ENCODE measurements around the gene MMRN1. TPM values are rescaled to one million over a fixed set of nuclear protein-coding genes. Genes with fewer than 3 reads are reported as not detected.
A peak's percentile ranks its signal among the peaks of the same experiment; 100 is the strongest.

Gene MMRN1
- total and polyA plus RNA-seq, 10 donors, result 0.15 to 6.5 (median 3.2) TPM

DNA sequence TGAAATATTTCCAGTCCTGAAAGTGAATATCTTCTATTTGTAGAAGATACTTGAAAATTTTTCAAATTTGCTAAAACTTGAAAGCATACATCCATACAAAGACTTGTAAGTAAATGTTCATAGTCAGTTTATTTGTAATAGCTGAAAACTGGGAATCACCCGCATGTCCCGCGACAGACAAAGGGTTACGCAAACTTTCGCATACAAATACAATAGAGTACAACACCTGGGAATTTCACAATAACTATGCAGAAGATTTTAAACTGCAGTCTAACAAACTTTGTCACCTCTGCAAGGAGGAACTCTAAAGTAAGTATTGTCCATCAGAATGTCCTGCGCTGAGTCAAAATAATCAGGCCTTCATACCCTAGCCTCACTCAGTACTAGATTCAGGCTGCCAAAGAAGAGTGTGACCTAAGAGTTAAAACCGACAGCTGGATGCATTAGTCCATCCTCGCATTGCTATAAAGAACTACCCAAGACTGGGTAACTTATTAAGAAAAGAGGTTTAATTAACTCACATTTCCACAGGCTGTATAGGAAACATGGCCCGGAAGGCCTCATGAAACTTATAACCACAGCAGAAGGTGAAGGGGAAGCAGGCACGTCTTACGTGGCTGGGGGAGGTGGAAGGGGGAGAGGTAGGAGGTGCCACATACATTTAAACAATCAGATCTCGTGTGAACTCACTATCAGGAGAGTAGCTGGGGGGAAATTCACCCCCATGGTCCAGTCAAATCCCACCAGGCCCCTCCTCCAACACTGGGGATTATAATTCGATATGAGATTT lies 60.4 kb downstream of the MMRN1 start:
- Histone ChIP-seq H3K4me1 (no peaks in the 10 kb centered on the region), H3K27ac (no peak overlapping the region), H3K36me3 (no peaks in the 10 kb centered on the region), H3K9me3 (no peaks in the 10 kb centered on the region), H3K4me3 (no peak overlapping the region), H3K27me3 (replicated peaks in 1 of 7) (no peaks in the 10 kb centered on the region)
- TF ChIP-seq POLR2A (IDR thresholded peaks at IDR 0.05) (no peak), POLR2AphosphoS5 (IDR thresholded peaks at IDR 0.05) (no peak)
- TF ChIP-seq, protein P1, sequence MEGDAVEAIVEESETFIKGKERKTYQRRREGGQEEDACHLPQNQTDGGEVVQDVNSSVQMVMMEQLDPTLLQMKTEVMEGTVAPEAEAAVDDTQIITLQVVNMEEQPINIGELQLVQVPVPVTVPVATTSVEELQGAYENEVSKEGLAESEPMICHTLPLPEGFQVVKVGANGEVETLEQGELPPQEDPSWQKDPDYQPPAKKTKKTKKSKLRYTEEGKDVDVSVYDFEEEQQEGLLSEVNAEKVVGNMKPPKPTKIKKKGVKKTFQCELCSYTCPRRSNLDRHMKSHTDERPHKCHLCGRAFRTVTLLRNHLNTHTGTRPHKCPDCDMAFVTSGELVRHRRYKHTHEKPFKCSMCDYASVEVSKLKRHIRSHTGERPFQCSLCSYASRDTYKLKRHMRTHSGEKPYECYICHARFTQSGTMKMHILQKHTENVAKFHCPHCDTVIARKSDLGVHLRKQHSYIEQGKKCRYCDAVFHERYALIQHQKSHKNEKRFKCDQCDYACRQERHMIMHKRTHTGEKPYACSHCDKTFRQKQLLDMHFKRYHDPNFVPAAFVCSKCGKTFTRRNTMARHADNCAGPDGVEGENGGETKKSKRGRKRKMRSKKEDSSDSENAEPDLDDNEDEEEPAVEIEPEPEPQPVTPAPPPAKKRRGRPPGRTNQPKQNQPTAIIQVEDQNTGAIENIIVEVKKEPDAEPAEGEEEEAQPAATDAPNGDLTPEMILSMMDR (IDR thresholded peaks at IDR 0.05 in 8 of 11, conservative IDR thresholded peaks at IDR 0.05 in 3 of 11), result no peak
- intact Hi-C loops (cut with DNase I; ENCODE audit: low total_unique reads), result no loop called here
- 60 to 80% (median 71%) methylated on average over 13 of the region's 13 CpGs for WGBS, 5 donors
- DNase-seq, result no peak

DNA sequence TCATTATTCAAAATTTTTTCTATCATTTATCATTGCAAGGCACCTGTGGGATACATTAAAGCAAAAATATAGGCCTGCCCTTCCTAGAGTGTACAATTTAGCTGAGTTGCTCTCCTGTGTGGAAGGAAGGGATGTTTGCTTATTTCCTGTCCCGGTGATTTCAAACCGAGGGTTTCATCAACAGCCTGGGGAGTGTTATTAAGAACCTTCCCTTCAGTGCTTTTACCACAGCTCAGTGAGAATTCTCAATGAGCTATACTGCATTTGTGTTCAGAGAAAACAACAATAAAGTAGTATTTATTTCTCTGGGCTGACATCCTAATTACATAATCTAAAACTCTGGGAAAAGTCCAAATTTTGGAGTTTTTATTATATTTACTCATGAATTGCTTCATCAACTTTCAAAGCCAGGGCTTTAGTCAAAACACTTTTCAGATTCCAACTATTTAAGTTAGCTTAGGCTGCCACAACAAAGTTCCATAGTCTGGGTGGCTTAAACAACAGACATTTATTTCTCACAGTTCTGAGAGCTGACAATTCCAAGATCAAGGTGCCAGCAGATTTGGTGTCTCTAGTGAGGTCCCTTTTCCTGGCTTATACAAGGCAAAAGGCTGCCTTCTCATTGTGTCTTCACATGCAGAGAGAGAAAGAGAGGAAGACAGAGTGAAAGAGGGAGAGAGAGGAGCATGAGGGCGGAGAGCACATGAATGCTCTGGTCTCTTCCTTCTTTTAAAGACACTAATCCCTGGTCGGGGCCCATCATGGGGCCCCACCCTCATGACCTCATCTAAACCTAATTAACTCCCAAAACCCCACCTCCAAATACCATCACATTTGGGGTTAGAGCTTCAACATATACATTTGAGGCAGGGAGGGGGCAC lies 62.6 kb downstream of the MMRN1 start:
- Histone ChIP-seq H3K4me3 (no peak overlapping the region), H3K36me3 (no peaks in the 10 kb centered on the region), H3K9me3 (no peaks in the 10 kb centered on the region), H3K27ac (peak overlapping the region in 1 of 8 donors; percentile 7), H3K4me1 (no peaks in the 10 kb centered on the region), H3K27me3 (replicated peaks in 1 of 7) (no peaks in the 10 kb centered on the region)
- no peak for TF ChIP-seq POLR2AphosphoS5 (IDR thresholded peaks at IDR 0.05)
- TF ChIP-seq, protein P1 (IDR thresholded peaks at IDR 0.05 in 8 of 11, conservative IDR thresholded peaks at IDR 0.05 in 3 of 11), result no peak
- no peak for TF ChIP-seq POLR2A (IDR thresholded peaks at IDR 0.05)
- DNase-seq, result no peak
- 31 to 45% (median 39%) methylated on average over 4 of the region's 4 CpGs for WGBS, 5 donors
- intact Hi-C loops (cut with DNase I; ENCODE audit: low total_unique reads), result no loop called here

DNA sequence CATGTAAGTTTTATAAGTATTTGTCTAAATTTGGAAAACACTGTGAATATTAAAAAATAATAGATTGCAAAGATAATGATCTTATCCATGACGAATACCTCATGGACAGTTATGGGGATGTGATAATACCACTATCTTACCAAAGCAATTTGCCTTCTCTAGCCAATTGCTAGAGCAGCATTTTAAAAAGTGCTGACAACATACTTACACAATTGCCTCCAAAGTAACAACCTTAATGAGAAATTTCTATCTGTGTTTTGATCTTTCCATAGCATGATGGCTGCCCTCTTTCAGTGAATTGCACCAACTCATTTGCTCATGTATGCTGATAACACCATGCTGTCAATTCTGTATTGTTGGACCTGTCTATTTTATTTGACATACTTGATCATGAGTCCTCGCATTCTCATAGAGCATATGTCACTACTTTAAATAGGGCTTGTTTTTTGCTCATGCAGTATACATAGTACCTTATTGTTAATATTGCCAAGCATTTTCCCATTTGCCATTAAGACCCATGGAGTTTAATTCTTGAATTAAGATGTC lies 87.2 kb downstream of the MMRN1 start:
- H3K36me3 ChIP-seq, result no peaks in the 10 kb centered on the region
- TF ChIP-seq, protein P1 (IDR thresholded peaks at IDR 0.05 in 8 of 11, conservative IDR thresholded peaks at IDR 0.05 in 3 of 11), result no peak
- TF ChIP-seq POLR2AphosphoS5 (IDR thresholded peaks at IDR 0.05) (no peak), POLR2A (IDR thresholded peaks at IDR 0.05) (no peak)
- intact Hi-C loops (cut with DNase I; ENCODE audit: low total_unique reads), result no loop called here
- H3K27me3 ChIP-seq (replicated peaks in 1 of 7), result no peaks in the 10 kb centered on the region
- H3K4me1 ChIP-seq, result no peaks in the 10 kb centered on the region
- no peak for DNase-seq
- H3K9me3 ChIP-seq, result no peaks in the 10 kb centered on the region
- WGBS, 5 donors, result 87 to 94% (median 90%) methylated on average over 2 of the region's 2 CpGs
- H3K4me3 ChIP-seq, result no peak overlapping the region
- no peak overlapping the region for H3K27ac ChIP-seq

DNA sequence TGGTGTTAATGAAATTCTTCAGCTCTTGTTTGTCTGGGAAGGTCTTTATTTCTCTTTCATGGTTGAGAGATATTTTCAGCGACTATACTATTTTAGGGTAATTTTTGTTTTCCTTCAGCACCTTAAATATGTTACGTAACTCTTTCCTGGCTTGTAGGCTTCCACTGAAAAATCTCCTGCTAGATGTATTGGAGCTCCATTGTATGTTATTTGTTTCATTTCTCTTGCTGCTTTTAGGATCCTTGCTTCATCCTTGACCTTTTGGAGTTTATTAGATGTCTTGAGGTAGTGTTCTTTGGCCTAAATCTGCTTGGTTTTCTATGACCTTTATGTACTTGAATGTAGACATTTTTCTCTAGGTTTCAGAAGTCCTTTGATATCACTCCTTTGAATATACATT lies 93.6 kb downstream of the MMRN1 start:
- DNase-seq, result no peak
- H3K27ac ChIP-seq, result no peak overlapping the region
- H3K4me3 ChIP-seq, result no peak overlapping the region
- intact Hi-C loops (cut with DNase I; ENCODE audit: low total_unique reads), result no loop called here
- H3K9me3 ChIP-seq, result no peaks in the 10 kb centered on the region
- no peaks in the 10 kb centered on the region for H3K36me3 ChIP-seq
- no peaks in the 10 kb centered on the region for H3K27me3 ChIP-seq (replicated peaks in 1 of 7)
- WGBS, 5 donors, result 87 to 99% (median 95%) methylated on average over 2 of the region's 2 CpGs
- no peaks in the 10 kb centered on the region for H3K4me1 ChIP-seq
- TF ChIP-seq POLR2A (IDR thresholded peaks at IDR 0.05), result no peak
- no peak for TF ChIP-seq POLR2AphosphoS5 (IDR thresholded peaks at IDR 0.05)
- TF ChIP-seq, protein P1 (IDR thresholded peaks at IDR 0.05 in 8 of 11, conservative IDR thresholded peaks at IDR 0.05 in 3 of 11), result no peak
